Measurements from ENCODE around the gene NDUFAF2. TPM values are rescaled to one million over a fixed set of nuclear protein-coding genes. Genes with fewer than 3 reads are reported as not detected.

The NDUFAF2 gene
- total and polyA plus RNA-seq, 2 of the 13 experiments (the other 11 are each of a cell fraction or from before 2014, with no cell fraction given), result 34.0 to 78.4 TPM

DNA sequence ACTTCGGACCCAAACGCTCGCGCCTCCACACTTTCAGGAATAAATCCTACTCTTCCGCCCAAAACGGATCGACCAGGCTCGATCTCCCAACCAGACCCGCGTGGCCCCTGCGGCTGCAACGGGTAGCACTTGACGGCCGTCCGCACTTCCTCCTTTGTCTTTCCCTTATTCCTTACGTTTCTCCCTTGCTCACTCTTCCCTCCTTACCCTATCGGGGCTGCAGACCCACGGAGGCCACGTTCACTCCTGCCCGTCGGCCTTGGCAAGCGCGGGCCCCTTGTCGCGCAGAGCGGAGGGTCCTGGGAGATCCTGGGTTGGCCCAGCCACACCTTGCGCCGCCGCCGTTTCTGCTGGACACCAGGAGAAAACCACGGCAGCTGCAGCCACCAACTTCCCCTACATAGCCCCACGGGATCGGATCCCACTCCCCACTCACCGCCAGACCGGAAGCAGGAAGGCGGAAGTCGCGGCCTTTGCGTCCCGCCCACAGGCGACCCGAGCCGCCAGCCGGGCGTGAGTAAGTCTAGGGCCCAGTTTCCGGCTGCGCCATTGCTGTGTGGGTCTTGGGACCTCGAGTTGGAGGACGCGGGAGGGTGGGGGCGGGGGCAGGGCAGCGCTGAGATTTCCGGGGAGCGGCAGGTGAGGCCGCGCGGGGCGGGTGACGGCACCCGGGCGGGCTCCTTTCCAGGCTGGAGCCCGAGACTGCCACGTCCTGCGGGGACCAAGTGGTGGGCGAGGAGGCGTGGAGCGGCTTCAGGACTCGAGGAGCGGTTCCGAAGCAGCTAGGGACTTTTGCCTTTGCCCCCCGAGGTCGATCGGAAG lies 217.2 kb downstream of the NDUFAF2 start, which contains the start of gene SMIM15 (continued):
- TF ChIP-seq ZNF280B (CRISPR knock-in tag; IDR thresholded peaks at IDR 0.05; ENCODE audit: borderline replicate concordance), result peak; percentile 45; the same call in 1 of the 2 replicates
- TF ChIP-seq SOX6 (IDR thresholded peaks at IDR 0.05), result no peak
- TF ChIP-seq SOX6 (CRISPR knock-in tag; IDR thresholded peaks at IDR 0.05), result peak; percentile 32; the same call in 1 of the 2 replicates
- TF ChIP-seq GATAD1 (CRISPR knock-in tag; IDR thresholded peaks at IDR 0.05), result peak; percentile 82
- peak; percentile 73; the same call in 1 of the 2 replicates for TF ChIP-seq NFATC3 (CRISPR knock-in tag; IDR thresholded peaks at IDR 0.05)
- no peak for TF ChIP-seq ZNF260 (CRISPR knock-in tag; IDR thresholded peaks at IDR 0.05; ENCODE audit: borderline replicate concordance, low read depth)
- TF ChIP-seq EP300 (IDR thresholded peaks at IDR 0.05; ENCODE audit: low read depth in 2 of 2, low read length in 2 of 2), result peak in 1 of 2 experiments; percentile 48; a peak in 2 of 4 replicates
- peak; percentile 15; the same call in 1 of the 2 replicates for TF ChIP-seq EP300 (CRISPR knock-in tag; IDR thresholded peaks at IDR 0.05; ENCODE audit: borderline replicate concordance)
- peak; percentile 96 for TF ChIP-seq ASH2L (IDR thresholded peaks at IDR 0.05; ENCODE audit: insufficient read length, low read depth, low read length)
- TF ChIP-seq RAD21 (CRISPR knock-in tag; IDR thresholded peaks at IDR 0.05), result no peak
- TF ChIP-seq ZNF44 (CRISPR knock-in tag; IDR thresholded peaks at IDR 0.05), result no peak; the same call in 1 of the 2 replicates
- peak; percentile 25; the same call in 1 of the 2 replicates for TF ChIP-seq ZNF263 (CRISPR knock-in tag; IDR thresholded peaks at IDR 0.05)
- peak; percentile 97 for TF ChIP-seq PHF8 (CRISPR knock-in tag; IDR thresholded peaks at IDR 0.05)
- peak; percentile 5; the same call in 1 of the 2 replicates for TF ChIP-seq SMAD9 (CRISPR knock-in tag; IDR thresholded peaks at IDR 0.05)
- TF ChIP-seq, protein P1, sequence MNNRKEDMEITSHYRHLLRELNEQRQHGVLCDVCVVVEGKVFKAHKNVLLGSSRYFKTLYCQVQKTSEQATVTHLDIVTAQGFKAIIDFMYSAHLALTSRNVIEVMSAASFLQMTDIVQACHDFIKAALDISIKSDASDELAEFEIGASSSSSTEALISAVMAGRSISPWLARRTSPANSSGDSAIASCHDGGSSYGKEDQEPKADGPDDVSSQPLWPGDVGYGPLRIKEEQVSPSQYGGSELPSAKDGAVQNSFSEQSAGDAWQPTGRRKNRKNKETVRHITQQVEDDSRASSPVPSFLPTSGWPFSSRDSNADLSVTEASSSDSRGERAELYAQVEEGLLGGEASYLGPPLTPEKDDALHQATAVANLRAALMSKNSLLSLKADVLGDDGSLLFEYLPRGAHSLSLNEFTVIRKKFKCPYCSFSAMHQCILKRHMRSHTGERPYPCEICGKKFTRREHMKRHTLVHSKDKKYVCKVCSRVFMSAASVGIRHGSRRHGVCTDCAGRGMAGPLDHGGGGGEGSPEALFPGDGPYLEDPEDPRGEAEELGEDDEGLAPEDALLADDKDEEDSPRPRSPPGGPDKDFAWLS (CRISPR knock-in tag; IDR thresholded peaks at IDR 0.05; ENCODE audit: borderline replicate concordance), result 0 out of 2 replicates have a peak, but pooled peaks have one; percentile 52
- TF ChIP-seq ZNF441 (CRISPR knock-in tag; IDR thresholded peaks at IDR 0.05; ENCODE audit: borderline replicate concordance), result peak; percentile 56; the same call in 1 of the 2 replicates
- TF ChIP-seq, protein P2, sequence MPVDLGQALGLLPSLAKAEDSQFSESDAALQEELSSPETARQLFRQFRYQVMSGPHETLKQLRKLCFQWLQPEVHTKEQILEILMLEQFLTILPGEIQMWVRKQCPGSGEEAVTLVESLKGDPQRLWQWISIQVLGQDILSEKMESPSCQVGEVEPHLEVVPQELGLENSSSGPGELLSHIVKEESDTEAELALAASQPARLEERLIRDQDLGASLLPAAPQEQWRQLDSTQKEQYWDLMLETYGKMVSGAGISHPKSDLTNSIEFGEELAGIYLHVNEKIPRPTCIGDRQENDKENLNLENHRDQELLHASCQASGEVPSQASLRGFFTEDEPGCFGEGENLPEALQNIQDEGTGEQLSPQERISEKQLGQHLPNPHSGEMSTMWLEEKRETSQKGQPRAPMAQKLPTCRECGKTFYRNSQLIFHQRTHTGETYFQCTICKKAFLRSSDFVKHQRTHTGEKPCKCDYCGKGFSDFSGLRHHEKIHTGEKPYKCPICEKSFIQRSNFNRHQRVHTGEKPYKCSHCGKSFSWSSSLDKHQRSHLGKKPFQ (CRISPR knock-in tag; IDR thresholded peaks at IDR 0.05; ENCODE audit: insufficient replicate concordance), result peak; percentile 55
- TF ChIP-seq, protein P3, sequence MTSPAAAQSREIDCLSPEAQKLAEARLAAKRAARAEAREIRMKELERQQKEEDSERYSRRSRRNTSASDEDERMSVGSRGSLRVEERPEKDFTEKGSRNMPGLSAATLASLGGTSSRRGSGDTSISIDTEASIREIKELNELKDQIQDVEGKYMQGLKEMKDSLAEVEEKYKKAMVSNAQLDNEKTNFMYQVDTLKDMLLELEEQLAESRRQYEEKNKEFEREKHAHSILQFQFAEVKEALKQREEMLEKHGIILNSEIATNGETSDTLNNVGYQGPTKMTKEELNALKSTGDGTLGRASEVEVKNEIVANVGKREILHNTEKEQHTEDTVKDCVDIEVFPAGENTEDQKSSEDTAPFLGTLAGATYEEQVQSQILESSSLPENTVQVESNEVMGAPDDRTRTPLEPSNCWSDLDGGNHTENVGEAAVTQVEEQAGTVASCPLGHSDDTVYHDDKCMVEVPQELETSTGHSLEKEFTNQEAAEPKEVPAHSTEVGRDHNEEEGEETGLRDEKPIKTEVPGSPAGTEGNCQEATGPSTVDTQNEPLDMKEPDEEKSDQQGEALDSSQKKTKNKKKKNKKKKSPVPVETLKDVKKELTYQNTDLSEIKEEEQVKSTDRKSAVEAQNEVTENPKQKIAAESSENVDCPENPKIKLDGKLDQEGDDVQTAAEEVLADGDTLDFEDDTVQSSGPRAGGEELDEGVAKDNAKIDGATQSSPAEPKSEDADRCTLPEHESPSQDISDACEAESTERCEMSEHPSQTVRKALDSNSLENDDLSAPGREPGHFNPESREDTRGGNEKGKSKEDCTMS (CRISPR knock-in tag; conservative IDR thresholded peaks at IDR 0.05), result no peak
- TF ChIP-seq E2F2 (CRISPR knock-in tag; IDR thresholded peaks at IDR 0.05; ENCODE audit: borderline replicate concordance), result peak; percentile 66; the same call in 1 of the 2 replicates
